GM23338 (cell line): ENCODE data around the gene SNTB2. TPM values are rescaled to one million over a fixed set of nuclear protein-coding genes. Genes with fewer than 3 reads are reported as not detected.

Experiments used
- ATAC-seq: fragments of 200-7000 bp; cut with Tn5 transposase; 3 replicates; pipeline ENCODE4 v1.9.1; 2020
- DNase-seq: peaks from one replicate; pipeline ENCODE4 v3.0.0-alpha.2; 2015; ENCODE audit warnings: low spot score
- H2AFZ ChIP-seq: fragments of 200-600 bp; sonication (generic); 2 replicates; pipeline ENCODE4 v1.8.0; 2016; ENCODE audit warnings: antibody characterized with exemption, mild to moderate bottlenecking, moderate library complexity
- H3F3A ChIP-seq: fragments of 200-600 bp; sonication (generic); replicated peaks from 2 replicates; pipeline ENCODE4 v1.8.0; 2017; ENCODE audit warnings: antibody characterized with exemption, mixed run types, low read depth
- H3K27ac ChIP-seq: fragments of 200-600 bp; sonication (generic); 2 replicates; pipeline ENCODE4 v1.6.1; 2016; ENCODE audit warnings: low read depth
- H3K27me3 ChIP-seq: fragments of 200-600 bp; sonication (generic); 2 replicates; pipeline ENCODE4 v1.8.0; 2016; ENCODE audit warnings: mild to moderate bottlenecking, mixed run types, moderate library complexity; ENCODE audit not compliant: insufficient read depth
- H3K36me3 ChIP-seq: fragments of 200-600 bp; sonication (generic); 2 replicates; pipeline ENCODE4 v1.8.0; 2016; ENCODE audit warnings: mild to moderate bottlenecking; ENCODE audit not compliant: insufficient read depth
- H3K4me1 ChIP-seq: fragments of 200-600 bp; sonication (generic); 2 replicates; pipeline ENCODE4 v1.8.0; 2016; ENCODE audit warnings: mild to moderate bottlenecking, moderate library complexity; ENCODE audit not compliant: insufficient read depth
- H3K4me2 ChIP-seq: fragments of 200-600 bp; sonication (generic); 2 replicates; pipeline ENCODE4 v1.7.1; 2017; ENCODE audit warnings: mixed run types
- H3K4me3 ChIP-seq: fragments of 200-600 bp; sonication (generic); 2 replicates; pipeline ENCODE4 v1.6.1; 2016; ENCODE audit warnings: mixed run types
- H3K79me2 ChIP-seq: fragments of 200-600 bp; sonication (generic); replicated peaks from 2 replicates; pipeline ENCODE4 v1.8.0; 2017; ENCODE audit warnings: mild to moderate bottlenecking; ENCODE audit not compliant: insufficient read depth
- H3K9me2 ChIP-seq: fragments of 200-600 bp; sonication (generic); 2 replicates; pipeline ENCODE4 v1.8.0; 2017; ENCODE audit not compliant: insufficient read depth
- H4K20me1 ChIP-seq: fragments of 200-600 bp; sonication (generic); replicated peaks from 2 replicates; pipeline ENCODE4 v1.8.0; 2017; ENCODE audit warnings: mild to moderate bottlenecking; ENCODE audit not compliant: insufficient read depth
- H3K27ac Mint-ChIP-seq: 2 replicates; pipeline ENCODE4 v1.8.0; 2020; ENCODE audit warnings: inconsistent platforms, mild to moderate bottlenecking, moderate library complexity, mixed read lengths
- H3K27me3 Mint-ChIP-seq: 3 replicates; pipeline ENCODE4 v1.8.0; 2022; ENCODE audit warnings: low read depth, mild to moderate bottlenecking, moderate library complexity, mixed read lengths, inconsistent platforms; ENCODE audit not compliant: insufficient read depth, poor library complexity
- H3K36me3 Mint-ChIP-seq: 3 replicates; pipeline ENCODE4 v1.8.0; 2021; ENCODE audit warnings: low read depth, mild to moderate bottlenecking, inconsistent platforms, moderate library complexity, mixed read lengths
- H3K4me1 Mint-ChIP-seq: 3 replicates; pipeline ENCODE4 v1.8.0; 2020; ENCODE audit warnings: mild to moderate bottlenecking, inconsistent platforms, mixed read lengths
- H3K4me3 Mint-ChIP-seq: 3 replicates; pipeline ENCODE4 v1.8.0; 2021; ENCODE audit warnings: moderate library complexity, mild to moderate bottlenecking, inconsistent platforms, mixed read lengths
- H3K9me3 Mint-ChIP-seq: 3 replicates; pipeline ENCODE4 v1.8.0; 2020; ENCODE audit warnings: moderate library complexity, mild to moderate bottlenecking, inconsistent platforms, mixed read lengths
- CREB1 ChIP-seq: fragments of 250-450 bp; sonication (Bioruptor Pico); IDR thresholded peaks from 2 replicates; pipeline ENCODE4 v1.5.0; 2020; ENCODE audit warnings: low read depth, mild to moderate bottlenecking, moderate library complexity
- CTCF ChIP-seq, 2 experiments: fragments of 200-600 bp in 1 of 2; sonication (generic) in 1 of 2; conservative IDR thresholded peaks; 2 replicates each; pipeline versions ENCODE4 v1.5.1 to v1.6.1; 2016 to 2017; ENCODE audit warnings: antibody characterized with exemption in 2 of 2, low read depth in 2 of 2, mild to moderate bottlenecking in 2 of 2, moderate library complexity in 1 of 2
- ETS1 ChIP-seq: IDR thresholded peaks from 2 replicates; pipeline ENCODE4 v1.6.1; 2016; ENCODE audit warnings: antibody characterized with exemption
- JUNB ChIP-seq: IDR thresholded peaks from one replicate; pipeline ENCODE4 v1.6.1; 2016; ENCODE audit warnings: antibody characterized with exemption; ENCODE audit not compliant: unreplicated experiment
- POLR2AphosphoS5 ChIP-seq: IDR thresholded peaks from 2 replicates; pipeline ENCODE4 v1.6.1; 2016; ENCODE audit warnings: antibody characterized with exemption, low read depth
- ZNF331 ChIP-seq: fragments of 250-450 bp; sonication (Bioruptor Pico); IDR thresholded peaks from 2 replicates; pipeline ENCODE4 v1.5.0; 2020; ENCODE audit warnings: low read depth, mild to moderate bottlenecking, moderate library complexity
- ZNF462 ChIP-seq: fragments of 250-450 bp; sonication (Bioruptor Pico); IDR thresholded peaks from 2 replicates; pipeline ENCODE4 v1.5.0; 2020; ENCODE audit warnings: mild to moderate bottlenecking, moderate library complexity
- long read RNA-seq: library from polyadenylated mRNA; unstranded; transcript quantifications from one replicate; pipeline ENCODE4 v2.0.0, GENCODE V29; 2020; ENCODE audit not compliant: unreplicated experiment
- polyA plus RNA-seq: library from polyadenylated mRNA; unstranded; fragments of >200 nt; fragmentation: Nextera tagmentation; extraction: Ambion mirVana; gene quantifications from 2 replicates; pipeline ENCODE4 v1.2.1, GENCODE V29; 2016
- total RNA-seq: library from RNA; depleted of rRNA; stranded (reverse); fragments of >200 nt; shearing (Covaris generic); gene quantifications from 2 replicates; pipeline ENCODE4 v1.2.3, GENCODE V29; 2014; rRNA removed
- TF ChIP-seq, protein P1 (sequence below): IDR thresholded peaks from one replicate; pipeline ENCODE4 v1.6.1; 2018; ENCODE audit warnings: antibody characterized with exemption; ENCODE audit not compliant: unreplicated experiment

Gene SNTB2
- total RNA-seq (18.8 and 42.7 TPM in 2 replicates), polyA plus RNA-seq (4.8 and 6.2 TPM in 2 replicates)
- long read RNA-seq, result 0 reads

- Histone ChIP-seq H3K79me2 (peaks cover 37% of the 10 kb centered on the region), H2AFZ (peak within 1 kb of the TSS; percentile 94), H3K27ac (peak within 1 kb of the TSS; percentile 52; the same call in 1 of the 2 replicates), H3K36me3 (no peaks in the 10 kb centered on the region), H3F3A (no peaks in the 10 kb centered on the region), H3K4me3 (peak within 1 kb of the TSS; percentile 93), H4K20me1 (no peaks in the 10 kb centered on the region; the same call in none of the 2 replicates), H3K4me1 (peaks cover 24% of the 10 kb centered on the region), H3K27me3 (no peaks in the 10 kb centered on the region), H3K4me2 (peak within 1 kb of the TSS; percentile 92), H3K9me2 (no peaks in the 10 kb centered on the region)
- Mint-ChIP-seq H3K36me3 (peaks cover 6% of the 10 kb centered on the region), H3K9me3 (no peaks in the 10 kb centered on the region), H3K27ac (peak within 1 kb of the TSS; percentile 93), H3K4me1 (peaks cover 26% of the 10 kb centered on the region), H3K27me3 (peaks cover 3% of the 10 kb centered on the region), H3K4me3 (peak within 1 kb of the TSS; percentile 91)
- ATAC-seq, result peak; percentile 85
- peak; percentile 97 for DNase-seq
- TF ChIP-seq, protein P1, sequence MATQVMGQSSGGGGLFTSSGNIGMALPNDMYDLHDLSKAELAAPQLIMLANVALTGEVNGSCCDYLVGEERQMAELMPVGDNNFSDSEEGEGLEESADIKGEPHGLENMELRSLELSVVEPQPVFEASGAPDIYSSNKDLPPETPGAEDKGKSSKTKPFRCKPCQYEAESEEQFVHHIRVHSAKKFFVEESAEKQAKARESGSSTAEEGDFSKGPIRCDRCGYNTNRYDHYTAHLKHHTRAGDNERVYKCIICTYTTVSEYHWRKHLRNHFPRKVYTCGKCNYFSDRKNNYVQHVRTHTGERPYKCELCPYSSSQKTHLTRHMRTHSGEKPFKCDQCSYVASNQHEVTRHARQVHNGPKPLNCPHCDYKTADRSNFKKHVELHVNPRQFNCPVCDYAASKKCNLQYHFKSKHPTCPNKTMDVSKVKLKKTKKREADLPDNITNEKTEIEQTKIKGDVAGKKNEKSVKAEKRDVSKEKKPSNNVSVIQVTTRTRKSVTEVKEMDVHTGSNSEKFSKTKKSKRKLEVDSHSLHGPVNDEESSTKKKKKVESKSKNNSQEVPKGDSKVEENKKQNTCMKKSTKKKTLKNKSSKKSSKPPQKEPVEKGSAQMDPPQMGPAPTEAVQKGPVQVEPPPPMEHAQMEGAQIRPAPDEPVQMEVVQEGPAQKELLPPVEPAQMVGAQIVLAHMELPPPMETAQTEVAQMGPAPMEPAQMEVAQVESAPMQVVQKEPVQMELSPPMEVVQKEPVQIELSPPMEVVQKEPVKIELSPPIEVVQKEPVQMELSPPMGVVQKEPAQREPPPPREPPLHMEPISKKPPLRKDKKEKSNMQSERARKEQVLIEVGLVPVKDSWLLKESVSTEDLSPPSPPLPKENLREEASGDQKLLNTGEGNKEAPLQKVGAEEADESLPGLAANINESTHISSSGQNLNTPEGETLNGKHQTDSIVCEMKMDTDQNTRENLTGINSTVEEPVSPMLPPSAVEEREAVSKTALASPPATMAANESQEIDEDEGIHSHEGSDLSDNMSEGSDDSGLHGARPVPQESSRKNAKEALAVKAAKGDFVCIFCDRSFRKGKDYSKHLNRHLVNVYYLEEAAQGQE, result no peak
- TF ChIP-seq CTCF (conservative IDR thresholded peaks at IDR 0.05; ENCODE audit: low read depth in 2 of 2) (no peak), POLR2AphosphoS5 (peak; percentile 93), ZNF331 (no peak), ETS1 (no peak), JUNB (no peak), ZNF462 (no peak), CREB1 (CRISPR knock-in tag) (0 out of 2 replicates have a peak, but pooled peaks have one; percentile 29)
Observed at GRCh38 chr16:69186642-69187445, at the start of gene SNTB2. Gene SNTB2 (plus strand): TSS chr16:69187164. CDS start chr16:69187167, 3 bp downstream.
